CMK (cell line): ENCODE measurements around the gene DDX25.

Experiments used
- DNase-seq: peaks from one replicate; pipeline ENCODE4 v3.0.0-alpha.2; 2010; ENCODE audit warnings: low read depth

The DDX25 gene

DNA sequence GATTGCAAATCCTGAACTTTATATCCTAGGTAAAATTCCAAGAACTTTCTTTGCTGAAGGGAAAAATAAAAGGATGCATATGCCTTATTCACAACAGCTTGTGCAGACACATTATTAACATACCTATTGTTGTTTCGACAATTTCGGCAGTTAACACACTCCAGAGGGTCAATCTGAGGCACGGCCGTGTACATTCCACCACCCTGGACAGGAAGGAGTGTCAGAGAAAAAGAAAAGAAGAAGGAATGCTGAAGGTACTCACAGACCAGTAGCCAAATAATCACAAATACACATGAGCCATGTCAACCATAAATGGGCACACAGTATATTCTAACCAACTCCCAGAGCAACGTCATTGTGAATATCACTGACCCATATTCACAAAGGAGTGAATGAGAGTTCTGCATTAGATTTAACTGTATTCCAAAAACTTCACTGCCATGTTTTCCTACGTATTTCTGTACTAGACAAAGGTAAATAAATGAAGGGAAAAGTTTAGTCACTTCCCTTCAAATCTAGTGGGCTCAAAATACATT is 73.9 kb downstream of the DDX25 start:
- no peak for DNase-seq
